NOMO-1 treated with DMSO at 0.1 percent for 48 hours (cell line): ENCODE data around the gene TNFRSF8.
"Not testable (repeated sequence)": the region's sequence is repeated elsewhere in the genome, so short reads cannot be mapped to it uniquely, and the experiment has no call there.

Source experiments
- DNase-seq: peaks from one replicate; lab custom pipeline; 2025; ENCODE audit not compliant: unreplicated experiment; lab: John Stamatoyannopoulos, UW

TNFRSF8 gene

DNA sequence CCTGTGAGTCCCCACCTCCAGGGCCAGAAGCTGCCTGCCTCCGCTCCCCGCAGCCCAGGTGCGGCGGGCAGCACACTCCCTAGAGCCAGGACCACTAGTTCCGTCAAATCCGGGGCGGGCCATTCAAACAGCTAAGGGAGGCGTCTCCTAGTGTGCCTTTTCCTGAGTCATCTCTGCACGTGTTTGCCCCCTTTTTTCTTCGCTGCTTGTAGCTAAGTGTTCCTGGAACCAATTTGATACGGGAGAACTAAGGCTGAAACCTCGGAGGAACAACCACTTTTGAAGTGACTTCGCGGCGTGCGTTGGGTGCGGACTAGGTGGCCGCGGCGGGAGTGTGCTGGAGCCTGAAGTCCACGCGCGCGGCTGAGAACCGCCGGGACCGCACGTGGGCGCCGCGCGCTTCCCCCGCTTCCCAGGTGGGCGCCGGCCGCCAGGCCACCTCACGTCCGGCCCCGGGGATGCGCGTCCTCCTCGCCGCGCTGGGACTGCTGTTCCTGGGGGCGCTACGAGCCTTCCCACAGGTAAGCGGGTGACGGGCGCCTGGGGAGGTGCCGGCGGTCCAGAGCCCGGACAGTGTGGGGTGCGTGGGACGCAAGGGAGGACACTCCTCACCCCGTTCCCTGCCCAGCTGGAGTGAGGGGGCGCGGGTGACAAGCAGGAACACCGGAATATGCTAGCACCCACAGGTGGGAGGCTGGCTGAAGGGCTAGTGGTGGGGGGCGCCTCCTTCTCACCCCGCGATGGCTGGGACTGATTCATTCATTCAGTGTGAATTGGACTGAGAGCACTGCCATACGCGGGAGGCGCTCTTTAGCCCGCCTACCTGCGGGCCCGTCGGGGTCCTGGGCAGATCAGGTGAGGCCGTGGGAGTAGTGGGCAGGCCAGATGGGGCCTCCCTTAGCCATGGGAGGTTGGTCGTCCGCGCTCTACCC, at the start of gene TNFRSF8:
Gene TNFRSF8 (plus strand): TSS at position 163 of the 932 bp plus-strand sequence. CDS start 296 bp downstream, at position 459.
- no peak for DNase-seq

DNA sequence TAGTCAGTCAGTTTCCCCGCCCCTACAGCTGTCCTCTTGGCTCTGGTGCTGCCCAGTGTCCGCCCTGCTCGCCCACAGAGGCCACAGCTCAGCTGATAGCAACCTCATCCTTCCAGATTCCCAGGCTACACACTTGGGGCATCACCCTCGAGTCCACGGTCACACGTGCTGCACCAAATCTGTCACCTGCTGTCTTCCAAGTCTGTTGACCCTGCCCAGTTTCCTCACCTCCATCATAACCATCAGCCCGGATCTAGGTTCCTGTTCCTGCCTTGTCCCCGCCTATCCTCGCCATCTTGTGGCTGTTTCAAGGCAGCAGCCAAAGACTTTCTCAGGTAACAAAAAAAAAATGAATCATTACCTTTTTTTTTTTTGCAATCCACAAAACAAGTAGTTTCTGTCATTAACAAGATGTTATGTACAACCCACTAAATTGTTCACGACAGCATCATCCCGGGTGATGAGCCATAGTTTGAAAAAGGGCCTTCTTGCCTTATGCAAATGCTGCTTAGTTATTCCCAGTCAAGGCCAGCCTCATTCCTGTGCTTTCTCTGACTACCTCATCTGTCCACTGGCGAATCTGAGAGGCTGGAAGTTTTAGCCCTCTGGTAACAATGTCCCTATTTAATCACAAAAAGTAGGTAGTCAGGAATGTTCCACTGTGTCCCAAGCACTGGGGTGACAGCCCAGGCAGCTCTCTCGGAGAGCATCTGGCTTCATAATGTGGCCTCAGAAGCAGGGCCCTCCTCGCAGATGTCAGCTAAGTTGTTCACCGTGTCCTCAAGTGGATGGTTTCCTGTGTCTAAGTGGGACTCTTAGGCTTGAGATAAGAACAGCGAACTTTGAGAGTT, 48.7 kb upstream of the TNFRSF8 start:
- peak; percentile 7 for DNase-seq

DNA sequence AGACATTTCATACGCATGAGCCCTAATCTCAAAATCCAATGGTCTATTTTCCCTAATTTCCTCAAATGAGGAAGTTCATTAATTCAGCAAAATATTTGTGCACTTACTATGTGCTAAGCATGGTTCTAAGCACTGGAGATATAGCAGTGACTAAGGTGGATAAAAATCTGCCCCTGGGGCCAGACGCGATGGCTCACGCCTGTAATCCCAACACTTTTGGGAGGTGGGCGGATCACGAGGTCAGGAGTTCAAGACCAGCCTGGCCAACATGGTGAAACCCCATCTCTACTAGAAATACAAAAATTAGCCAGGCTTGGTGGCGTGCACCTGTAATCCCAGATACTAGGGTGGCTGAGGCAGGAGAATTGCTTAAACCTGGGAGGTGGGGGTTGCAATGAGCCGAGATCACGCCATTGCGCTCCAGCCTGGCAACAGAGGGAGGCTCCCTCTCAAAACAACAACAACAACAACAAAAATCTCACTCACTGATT, 48.1 kb upstream of the TNFRSF8 start:
- DNase-seq = no peak

DNA sequence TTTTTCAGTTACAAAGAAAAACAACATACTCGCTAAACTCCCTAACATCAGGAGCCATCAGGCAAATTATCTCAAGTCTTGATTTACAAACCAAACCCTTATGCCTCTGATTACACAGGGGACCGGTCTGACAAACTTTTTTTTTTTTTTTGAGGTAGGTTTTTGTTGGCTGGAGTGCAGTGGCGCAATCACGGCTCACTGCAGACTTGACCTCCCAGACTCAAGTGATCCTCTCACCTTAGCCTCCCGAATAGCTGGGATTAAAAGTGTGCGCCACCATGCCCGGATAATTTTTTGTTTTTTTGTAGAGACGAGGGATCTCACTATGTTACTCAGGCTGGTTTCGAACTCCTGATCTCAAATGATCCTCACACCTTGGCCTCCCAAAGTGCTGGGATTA, 47.6 kb upstream of the TNFRSF8 start:
- DNase-seq = no peak

DNA sequence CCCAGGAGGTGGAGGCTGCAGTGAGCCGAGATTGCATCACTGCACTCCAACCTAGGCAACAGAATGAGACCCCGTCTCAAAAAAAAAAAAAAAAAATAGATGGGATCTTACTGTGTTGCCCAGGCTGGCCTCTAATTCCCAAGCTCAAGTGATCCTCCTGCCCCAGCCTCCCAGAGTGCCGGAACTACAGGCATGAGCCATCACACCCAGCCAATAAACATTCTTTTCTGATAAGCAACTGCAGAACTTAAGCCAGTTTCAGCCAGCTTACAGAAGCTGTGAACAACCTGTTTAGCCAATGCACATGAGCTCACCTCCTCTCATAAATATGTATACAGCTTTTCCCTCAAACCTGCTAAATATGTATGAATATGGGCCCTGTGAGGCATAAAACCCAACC, 46.9 kb upstream of the TNFRSF8 start:
- no peak for DNase-seq

DNA sequence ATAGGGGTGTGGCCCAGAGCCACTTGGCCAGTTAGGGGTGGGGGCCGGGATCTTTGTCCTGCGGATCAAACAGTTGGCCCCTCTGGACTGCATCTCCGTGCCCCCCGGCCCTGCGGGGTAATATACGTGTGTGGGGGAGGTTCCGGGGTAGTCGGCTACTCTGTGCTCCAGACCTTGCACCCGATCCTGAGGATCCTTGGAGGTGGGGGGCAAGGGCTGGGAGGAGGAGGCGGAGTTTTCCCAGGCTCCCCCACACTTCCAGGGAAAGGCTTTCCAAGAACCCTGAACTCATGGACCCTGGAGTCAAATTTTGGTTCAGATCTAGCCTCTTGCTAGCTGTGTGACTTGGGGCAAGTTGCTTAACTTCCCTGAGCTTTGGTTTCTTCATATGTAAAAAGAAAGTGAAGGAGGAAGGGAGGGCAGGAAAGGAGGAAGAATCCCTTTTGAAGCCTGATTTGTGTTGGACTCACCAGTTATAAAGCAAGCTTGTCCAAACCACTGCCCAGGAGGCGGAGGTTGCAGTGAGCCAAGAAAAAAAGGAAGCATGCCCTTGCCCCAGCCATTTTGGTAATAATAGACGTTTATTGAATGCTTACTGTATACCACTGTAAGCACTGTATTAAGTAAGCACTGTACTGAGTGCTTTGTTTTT, 43.1 kb upstream of the TNFRSF8 start:
- DNase-seq = peak; percentile 78

DNA sequence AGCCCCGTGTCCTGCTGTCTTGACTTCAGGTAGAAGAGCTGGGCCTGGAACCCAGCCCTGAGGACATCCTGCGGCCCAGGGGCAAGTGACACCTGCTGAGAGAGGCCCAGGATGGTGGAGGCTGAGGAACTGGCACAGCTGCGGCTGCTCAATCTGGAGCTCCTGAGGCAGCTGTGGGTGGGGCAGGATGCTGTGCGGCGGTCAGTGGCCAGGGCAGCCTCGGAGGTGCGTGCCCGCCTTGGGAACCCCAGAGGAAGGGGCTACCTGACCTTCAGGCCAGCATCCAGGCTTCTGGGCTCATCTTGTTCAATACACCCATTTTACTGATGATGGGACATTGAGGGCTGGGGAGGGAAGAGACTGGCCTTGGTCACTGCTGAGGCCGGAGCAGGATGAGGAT, 41.5 kb upstream of the TNFRSF8 start:
- DNase-seq = no peak

DNA sequence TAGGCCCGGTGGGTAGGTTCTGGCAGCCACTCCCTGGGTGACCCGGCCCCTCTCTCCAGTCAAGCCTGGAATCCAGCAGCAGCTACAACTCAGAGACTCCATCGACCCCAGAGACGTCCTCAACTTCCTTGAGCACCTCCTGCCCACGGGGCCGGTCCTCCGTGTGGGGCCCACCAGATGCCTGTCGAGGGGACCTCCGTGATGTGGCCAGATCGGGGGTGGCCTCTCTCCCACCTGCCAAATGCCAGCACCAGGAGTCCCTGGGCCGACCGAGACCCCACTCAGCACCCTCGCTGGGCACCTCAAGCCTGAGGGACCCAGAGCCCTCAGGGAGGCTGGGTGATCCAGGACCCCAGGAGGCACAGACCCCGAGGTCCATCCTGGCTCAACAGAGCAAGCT, 41.1 kb upstream of the TNFRSF8 start:
- no peak for DNase-seq

DNA sequence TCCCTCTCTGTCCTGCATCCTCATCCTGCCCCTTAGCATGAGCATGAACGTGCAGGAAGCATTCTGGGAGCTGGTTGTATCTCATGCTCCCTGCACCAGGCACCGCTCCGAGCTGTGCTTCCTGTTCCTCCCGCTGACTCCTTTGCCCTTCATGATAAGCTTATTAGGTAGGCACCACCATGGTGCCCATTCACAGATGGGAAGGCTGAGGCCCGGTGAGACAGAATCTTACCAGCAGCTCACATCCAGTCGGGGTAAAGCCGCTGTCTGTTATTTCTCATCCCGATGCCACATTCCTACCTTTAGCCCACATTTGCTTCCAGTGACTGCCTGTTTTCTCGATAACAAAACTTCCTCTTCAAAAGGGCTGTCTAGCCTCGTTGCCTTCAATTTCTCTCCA, 36.5 kb upstream of the TNFRSF8 start:
- no peak for DNase-seq

DNA sequence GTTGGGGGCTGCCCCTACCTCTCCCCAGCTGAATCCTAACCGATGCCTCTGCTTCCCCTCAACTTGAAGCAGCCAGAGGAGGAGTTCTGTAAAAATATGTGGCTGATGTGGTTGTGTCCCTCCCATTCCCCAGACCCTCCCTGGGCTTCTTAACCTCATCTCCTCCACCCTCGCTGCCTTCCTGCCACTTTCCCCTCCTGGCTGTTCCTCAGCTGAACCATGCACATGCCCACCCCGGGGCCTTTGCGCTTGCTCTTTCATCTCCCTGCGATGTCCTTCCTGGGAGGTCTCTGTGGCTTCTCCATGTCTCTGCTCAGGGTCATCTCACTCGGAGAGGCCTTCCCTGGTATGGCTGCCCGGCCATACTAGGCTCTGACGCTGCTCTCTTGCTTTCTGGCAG, 34.9 kb upstream of the TNFRSF8 start:
- no peak for DNase-seq

DNA sequence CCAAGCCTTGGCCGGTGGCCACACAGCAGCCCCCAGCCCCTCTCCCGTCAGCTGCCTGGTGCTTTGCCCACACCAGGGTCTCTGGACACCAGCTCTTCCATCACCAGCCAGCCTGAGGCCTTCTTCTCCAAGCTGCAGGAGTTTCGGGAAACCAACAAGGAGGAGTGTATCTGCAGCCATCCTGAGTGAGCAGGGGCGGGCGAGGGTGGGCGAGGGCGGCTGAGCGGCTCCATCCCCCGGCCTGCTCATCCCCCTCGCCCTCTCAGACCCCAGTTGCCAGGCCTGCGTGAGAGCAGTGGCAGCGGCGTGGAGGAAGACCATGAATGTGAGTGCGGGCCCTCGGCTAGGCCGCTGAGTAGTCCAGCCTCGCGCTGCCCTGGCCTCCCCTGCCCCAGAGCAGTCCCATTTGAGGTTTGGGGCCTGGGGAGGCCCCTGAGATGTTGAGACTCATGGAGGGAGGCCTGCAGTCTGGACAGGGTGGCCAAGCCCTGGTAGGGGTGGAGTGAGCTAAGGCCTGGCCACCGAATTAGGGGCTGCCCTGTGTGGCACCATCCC, 34.1 kb upstream of the TNFRSF8 start:
- no peak for DNase-seq

DNA sequence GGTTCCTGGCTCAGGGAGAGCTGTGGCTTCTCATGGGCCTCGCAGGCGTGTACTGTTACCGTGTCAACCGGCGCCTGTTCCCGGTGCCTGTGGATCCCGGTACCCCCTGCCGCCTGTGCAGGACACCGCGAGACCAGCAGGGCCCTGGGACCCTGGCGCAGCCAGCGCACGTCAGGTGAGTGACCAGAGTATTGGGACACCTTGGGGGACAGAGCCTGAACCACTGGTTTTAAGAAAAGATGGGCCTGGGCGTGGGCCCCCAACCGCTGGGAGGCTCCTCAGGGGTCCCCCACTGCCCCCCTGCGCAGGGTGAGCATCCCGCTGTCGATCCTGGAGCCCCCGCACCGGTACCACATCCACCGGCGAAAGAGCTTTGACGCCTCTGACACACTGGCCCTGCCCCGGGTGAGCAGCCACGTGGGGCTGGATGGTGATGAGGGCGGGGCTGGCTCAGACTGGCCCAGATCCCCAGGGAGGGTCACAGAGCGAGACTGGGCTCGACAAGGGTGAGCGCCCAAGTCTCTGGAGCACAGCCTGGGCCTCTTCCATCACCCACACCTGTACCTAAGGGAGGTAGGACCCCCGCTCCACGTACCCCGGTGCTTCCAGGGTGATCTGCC, 33.3 kb upstream of the TNFRSF8 start:
- DNase-seq = no peak

DNA sequence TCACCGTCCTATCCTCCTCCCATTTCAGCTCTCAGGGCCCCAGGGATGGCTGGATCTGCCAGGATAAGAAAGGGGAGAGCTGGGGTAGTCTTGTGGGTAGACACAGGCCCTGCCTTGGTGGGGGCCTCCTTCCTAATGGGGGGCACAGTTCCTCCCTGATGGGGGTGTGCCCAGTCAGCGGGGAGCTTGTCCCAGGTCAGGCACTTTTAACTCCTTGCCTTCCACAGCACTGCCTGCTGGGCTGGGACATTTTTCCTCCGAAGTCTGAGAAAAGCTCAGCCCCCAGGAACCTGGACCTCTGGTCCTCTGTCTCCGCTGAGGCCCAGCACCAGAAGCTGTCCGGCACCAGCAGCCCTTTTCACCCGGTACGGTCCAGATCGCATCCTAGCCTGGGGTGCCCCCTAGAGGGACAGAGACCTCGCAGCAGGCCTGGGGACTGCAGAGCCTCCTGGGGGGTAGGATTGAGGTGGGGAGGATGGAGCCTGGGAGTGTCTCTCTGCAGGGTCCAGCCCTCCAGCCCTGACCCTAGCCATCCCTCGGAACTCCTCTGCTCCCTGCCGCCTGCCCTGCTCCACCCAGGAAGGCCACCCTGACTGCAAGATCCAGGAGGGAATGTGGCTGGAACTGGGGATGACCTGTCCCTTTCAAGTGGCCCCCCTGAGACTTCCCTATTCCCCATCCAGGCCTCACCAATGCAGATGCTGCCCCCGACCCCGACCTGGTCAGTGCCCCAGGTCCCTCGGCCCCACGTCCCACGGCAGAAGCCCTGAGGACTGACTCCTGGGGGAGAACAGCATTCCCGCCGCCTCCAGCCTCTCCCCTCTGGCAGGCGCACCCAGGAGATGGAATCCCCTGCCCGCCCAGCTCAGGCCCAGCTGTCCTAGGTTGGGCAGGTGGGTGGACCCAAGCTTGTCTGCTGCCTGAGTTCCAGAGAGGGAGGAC, 31.8 kb upstream of the TNFRSF8 start:
- no peak for DNase-seq

DNA sequence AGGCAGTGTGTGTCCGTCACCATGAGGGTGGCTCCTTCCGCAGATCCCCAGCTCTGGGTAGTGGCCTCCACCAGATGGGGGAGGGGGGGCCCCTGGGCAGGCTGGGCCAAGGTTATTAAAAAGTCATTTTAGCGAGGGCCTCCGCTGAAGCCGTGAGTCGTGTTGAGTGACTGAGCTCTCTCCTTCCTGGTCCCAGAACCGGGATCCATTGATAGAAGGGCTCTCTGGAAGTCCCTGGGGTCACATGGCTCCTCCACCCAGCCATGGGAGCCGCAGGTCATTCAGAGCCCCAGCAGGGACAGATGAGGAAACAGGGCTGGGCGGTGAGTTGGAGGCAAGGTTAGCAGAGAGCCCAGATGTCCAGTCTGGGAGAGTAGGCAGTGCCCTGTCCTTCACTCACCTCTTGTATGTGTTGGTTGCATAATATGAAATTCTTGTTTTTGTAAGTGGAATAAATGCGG, 30.9 kb upstream of the TNFRSF8 start:
- DNase-seq = no peak

DNA sequence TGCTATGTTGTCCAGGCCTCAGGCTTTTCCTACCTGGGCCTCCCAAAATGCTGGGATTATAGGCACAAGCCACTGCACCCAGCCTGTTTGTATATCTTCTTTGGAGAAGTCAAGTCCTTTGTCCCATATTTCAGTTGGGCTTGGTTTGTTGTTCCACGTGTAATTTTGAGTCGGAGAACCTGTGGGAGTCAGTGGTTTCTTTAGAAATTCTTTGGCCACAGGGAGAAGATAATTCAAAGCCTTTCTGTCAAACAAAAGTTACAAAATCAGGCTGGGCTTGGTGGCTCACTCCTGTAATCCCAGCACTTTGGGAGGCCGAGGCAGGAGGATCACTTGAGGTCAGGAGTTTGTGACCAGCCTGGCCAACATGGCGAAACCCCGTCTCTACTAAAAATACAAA, 29.7 kb upstream of the TNFRSF8 start:
- DNase-seq = not testable (repeated sequence)

DNA sequence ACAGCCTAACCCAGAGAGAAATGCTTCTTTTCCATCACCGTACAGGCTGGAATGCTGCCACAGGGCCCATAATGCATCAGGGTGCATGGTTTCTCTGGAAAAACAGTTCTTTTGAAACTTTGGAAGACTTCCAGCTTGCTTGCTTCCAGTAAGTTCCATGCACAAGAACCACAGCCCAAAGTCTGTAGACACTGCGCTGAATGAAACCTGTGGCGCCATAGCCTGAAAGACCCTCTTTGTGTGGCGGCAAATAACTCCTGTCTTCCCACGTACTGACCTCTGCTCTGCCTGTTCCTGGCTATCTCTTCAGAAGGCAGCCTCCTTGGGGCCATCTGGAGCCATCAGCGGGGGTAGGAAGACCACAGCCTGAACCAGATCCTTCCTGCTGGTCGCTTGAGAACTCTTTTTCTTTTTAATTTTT, 28.7 kb upstream of the TNFRSF8 start:
- DNase-seq = no peak

DNA sequence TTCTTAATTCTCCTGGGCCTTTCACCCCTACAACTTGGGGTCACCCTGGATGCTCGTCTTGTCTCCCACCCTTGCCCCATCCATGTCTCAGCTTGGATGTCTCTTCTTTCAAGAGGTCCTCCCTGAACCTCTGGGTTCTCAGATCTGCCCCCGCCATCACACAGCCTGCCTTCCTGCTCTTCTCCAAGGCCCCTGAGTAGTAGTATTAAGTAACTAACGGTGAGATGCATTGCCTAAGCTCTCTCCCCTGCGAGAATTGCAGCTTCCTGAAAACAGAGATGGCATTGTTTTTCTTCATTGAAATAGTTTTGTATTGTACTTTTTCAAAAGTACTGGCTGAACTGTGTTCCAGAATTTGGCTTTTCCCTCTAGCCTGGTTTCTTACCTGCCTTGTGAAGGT, 27.8 kb upstream of the TNFRSF8 start:
- peak; percentile 61 for DNase-seq

DNA sequence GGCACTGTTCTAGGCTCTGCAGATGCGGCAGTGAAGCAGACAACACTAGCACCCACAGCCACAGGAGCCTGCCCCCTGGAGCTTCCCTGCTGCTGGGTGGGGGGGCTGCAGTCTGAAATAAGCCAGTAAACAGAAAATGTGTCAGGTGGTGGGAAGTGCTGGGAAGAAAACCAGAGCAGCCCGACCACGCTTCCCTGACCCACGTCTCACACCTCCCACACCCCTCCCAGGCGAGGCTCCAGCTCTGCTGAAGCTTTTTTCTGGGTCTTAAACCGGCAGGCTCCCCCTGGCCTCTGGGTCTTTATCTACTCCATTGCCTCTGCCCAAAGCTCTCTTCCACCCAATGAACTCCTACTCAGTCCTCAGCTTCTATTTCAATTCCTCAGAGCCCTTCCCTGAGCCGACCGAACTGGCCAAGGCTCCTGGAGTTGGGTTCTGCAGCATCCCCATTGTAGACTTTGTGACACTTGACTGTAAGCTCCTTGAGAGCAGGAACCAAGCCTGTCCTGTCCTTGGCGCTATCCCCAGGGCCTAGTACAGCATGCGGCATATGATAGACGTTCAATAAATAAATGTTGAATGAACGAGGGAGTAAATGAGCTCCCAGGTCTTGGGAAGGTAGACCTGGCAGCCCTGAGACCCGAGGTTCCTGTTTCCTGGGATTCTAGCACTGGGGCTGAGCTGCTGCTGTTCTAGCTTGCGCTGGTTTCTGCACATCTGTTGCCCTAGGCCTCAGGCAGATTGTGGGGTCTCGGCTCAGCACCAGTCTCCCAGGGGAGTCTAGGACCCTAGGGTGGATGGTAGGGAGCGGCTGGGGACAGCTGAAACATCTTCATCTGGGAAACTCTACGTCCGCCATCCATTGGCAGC, 25.4 kb upstream of the TNFRSF8 start:
- DNase-seq = no peak
